ENCODE results near the gene CYB5R2. TPM values are rescaled to one million over a fixed set of nuclear protein-coding genes. Genes with fewer than 3 reads are reported as not detected.

The CYB5R2 gene
- polyA plus RNA-seq, 1 donor (not counting 4 experiments of a cell fraction or from before 2014, with no cell fraction given) = 24.7 TPM

- Histone ChIP-seq H3K4me1 (ENCODE audit: control insufficient read depth, extremely low read depth, insufficient read depth, low read length) (no peaks in the 10 kb centered on the region), H3K79me2 (ENCODE audit: control insufficient read depth, insufficient read depth, low read length) (no peaks in the 10 kb centered on the region), H3K4me2 (ENCODE audit: control insufficient read depth, extremely low read depth, insufficient read depth, low read depth, low read length) (no peak overlapping the region), H3K9me3 (ENCODE audit: control insufficient read depth, low read depth, low read length) (no peaks in the 10 kb centered on the region), H2AFZ (ENCODE audit: control insufficient read depth, low read length) (no peak overlapping the region), H4K20me1 (ENCODE audit: control insufficient read depth, extremely low read depth, insufficient read depth, low read length) (no peaks in the 10 kb centered on the region), H3K9me1 (ENCODE audit: control insufficient read depth, extremely low read depth, insufficient read depth, low read length) (no peaks in the 10 kb centered on the region), H3K36me3 (ENCODE audit: control insufficient read depth in 2 of 2, extremely low read depth in 1 of 2, insufficient read depth in 2 of 2, low read length in 2 of 2) (no peaks in the 10 kb centered on the region), H3K27ac (ENCODE audit: control insufficient read depth, insufficient read depth, low read length) (no peak overlapping the region), H3K9ac (ENCODE audit: control insufficient read depth, extremely low read depth, insufficient read depth, low read length) (no peak overlapping the region), H3K27me3 (ENCODE audit: control insufficient read depth, extremely low read depth, insufficient read depth, low read length) (no peaks in the 10 kb centered on the region), H3K4me3 (ENCODE audit: control insufficient read depth in 2 of 3, extremely low read depth in 1 of 3, insufficient read depth in 2 of 3, low read depth in 1 of 3, low read length in 3 of 3) (no peak overlapping the region)
- TF ChIP-seq EZH2 (IDR thresholded peaks at IDR 0.05; ENCODE audit: low read length) = no peak
- TF ChIP-seq CTCF (optimal IDR thresholded peaks at IDR 0.05 in 1 of 3, IDR thresholded peaks at IDR 0.05 in 1 of 3, conservative IDR thresholded peaks at IDR 0.05 in 1 of 3; ENCODE audit: extremely low read depth in 1 of 3, insufficient read depth in 2 of 3, low read length in 3 of 3) = no peak
- dilution Hi-C loops (cut with MboI; ENCODE audit: extremely low pct_ligation_motif_present, low sequenced_read_pairs) = no loop called here
- no peak for FAIRE-seq
- DNase-seq (ENCODE audit: low read depth, low spot score) = no peak
Observed at GRCh38 chr11:7690648-7691047, 17.3 kb upstream of the CYB5R2 start.

- no peaks in the 10 kb centered on the region for H3K9me1 ChIP-seq (ENCODE audit: control insufficient read depth, extremely low read depth, insufficient read depth, low read length)
- H3K4me1 ChIP-seq (ENCODE audit: control insufficient read depth, extremely low read depth, insufficient read depth, low read length) = no peaks in the 10 kb centered on the region
- H3K27ac ChIP-seq (ENCODE audit: control insufficient read depth, insufficient read depth, low read length) = no peak overlapping the region
- H3K9ac ChIP-seq (ENCODE audit: control insufficient read depth, extremely low read depth, insufficient read depth, low read length) = no peak overlapping the region
- no peaks in the 10 kb centered on the region for H3K27me3 ChIP-seq (ENCODE audit: control insufficient read depth, extremely low read depth, insufficient read depth, low read length)
- no peaks in the 10 kb centered on the region for H4K20me1 ChIP-seq (ENCODE audit: control insufficient read depth, extremely low read depth, insufficient read depth, low read length)
- FAIRE-seq (no peak), DNase-seq (ENCODE audit: low read depth, low spot score) (no peak)
- dilution Hi-C loops (cut with MboI; ENCODE audit: extremely low pct_ligation_motif_present, low sequenced_read_pairs) = no loop called here
- H3K9me3 ChIP-seq (ENCODE audit: control insufficient read depth, low read depth, low read length) = no peaks in the 10 kb centered on the region
- H3K36me3 ChIP-seq (ENCODE audit: control insufficient read depth in 2 of 2, extremely low read depth in 1 of 2, insufficient read depth in 2 of 2, low read length in 2 of 2) = no peaks in the 10 kb centered on the region
- no peak overlapping the region for H3K4me3 ChIP-seq (ENCODE audit: control insufficient read depth in 2 of 3, extremely low read depth in 1 of 3, insufficient read depth in 2 of 3, low read depth in 1 of 3, low read length in 3 of 3)
- H2AFZ ChIP-seq (ENCODE audit: control insufficient read depth, low read length) = no peak overlapping the region
- H3K4me2 ChIP-seq (ENCODE audit: control insufficient read depth, extremely low read depth, insufficient read depth, low read depth, low read length) = no peak overlapping the region
- no peak for TF ChIP-seq EZH2 (IDR thresholded peaks at IDR 0.05; ENCODE audit: low read length)
- no peak for TF ChIP-seq CTCF (optimal IDR thresholded peaks at IDR 0.05 in 1 of 3, IDR thresholded peaks at IDR 0.05 in 1 of 3, conservative IDR thresholded peaks at IDR 0.05 in 1 of 3; ENCODE audit: extremely low read depth in 1 of 3, insufficient read depth in 2 of 3, low read length in 3 of 3)
- H3K79me2 ChIP-seq (ENCODE audit: control insufficient read depth, insufficient read depth, low read length) = no peaks in the 10 kb centered on the region
Observed at GRCh38 chr11:7689239-7689638, 15.9 kb upstream of the CYB5R2 start.
